ENCODE data around the gene RHOA. TPM values are rescaled to one million over a fixed set of nuclear protein-coding genes. Genes with fewer than 3 reads are reported as not detected.
"Not testable (repeated sequence)": the region's sequence is repeated elsewhere in the genome, so short reads cannot be mapped to it uniquely, and the experiment has no call there.

Gene RHOA
- total RNA-seq, 3 donors from 2014 or later, result 358 to 430 (median 419) TPM

GRCh38 chr3:49349348-49350114 is 62.2 kb downstream of the RHOA start:
- no peaks in the 10 kb centered on the region for H3K9me3 ChIP-seq
- DNase-seq, result no peak
- H3K4me1 ChIP-seq (ENCODE audit: low read depth), result no peaks in the 10 kb centered on the region
- H3K4me3 ChIP-seq, result no peak overlapping the region
- intact Hi-C loops (cut with DNase I, micrococcal nuclease), result no loop called here
- peak; percentile 31 for ATAC-seq
- no peaks in the 10 kb centered on the region for H3K36me3 ChIP-seq (ENCODE audit: low read depth)
- TF ChIP-seq CTCF (IDR thresholded peaks at IDR 0.05), result no peak

- H3K36me3 ChIP-seq (ENCODE audit: low read depth); H3K9me3 ChIP-seq; H3K4me1 ChIP-seq (ENCODE audit: low read depth); intact Hi-C loops (cut with DNase I, micrococcal nuclease); ATAC-seq; H3K4me3 ChIP-seq; DNase-seq: not testable (repeated sequence)
These were observed 63.4 kb downstream of the RHOA start for GRCh38 chr3:49348361-49348760.

GRCh38 chr3:49346797-49347251 is 65.0 kb downstream of the RHOA start:
- H3K4me3 ChIP-seq, result no peak overlapping the region
- intact Hi-C loops (cut with DNase I, micrococcal nuclease), result no loop called here
- no peaks in the 10 kb centered on the region for H3K36me3 ChIP-seq (ENCODE audit: low read depth)
- H3K4me1 ChIP-seq (ENCODE audit: low read depth), result no peaks in the 10 kb centered on the region
- peak in 1 of 3 donors; percentile 37 for DNase-seq
- no peak for TF ChIP-seq CTCF (IDR thresholded peaks at IDR 0.05)
- peak; percentile 66 for ATAC-seq
- no peaks in the 10 kb centered on the region for H3K9me3 ChIP-seq

- intact Hi-C loops (cut with DNase I, micrococcal nuclease), result no loop called here
- H3K4me1 ChIP-seq (ENCODE audit: low read depth), result peaks cover 18% of the 10 kb centered on the region
- TF ChIP-seq CTCF (IDR thresholded peaks at IDR 0.05), result no peak
- DNase-seq, result no peak
- H3K36me3 ChIP-seq (ENCODE audit: low read depth), result no peaks in the 10 kb centered on the region
- H3K9me3 ChIP-seq, result no peaks in the 10 kb centered on the region
- H3K4me3 ChIP-seq, result no peak overlapping the region
- ATAC-seq, result no peak
These were observed 68.6 kb downstream of the RHOA start for GRCh38 chr3:49343163-49343562.

GRCh38 chr3:49341996-49342395 is 69.8 kb downstream of the RHOA start:
- ATAC-seq (no peak), DNase-seq (no peak)
- Histone ChIP-seq H3K36me3 (ENCODE audit: low read depth) (no peaks in the 10 kb centered on the region), H3K4me1 (ENCODE audit: low read depth) (peaks cover 18% of the 10 kb centered on the region), H3K4me3 (no peak overlapping the region), H3K9me3 (no peaks in the 10 kb centered on the region)
- intact Hi-C loops (cut with DNase I, micrococcal nuclease), result no loop called here
- TF ChIP-seq CTCF (IDR thresholded peaks at IDR 0.05), result no peak

- peaks cover 18% of the 10 kb centered on the region for H3K4me1 ChIP-seq (ENCODE audit: low read depth)
- peak; percentile 38 for TF ChIP-seq CTCF (IDR thresholded peaks at IDR 0.05)
- H3K9me3 ChIP-seq, result no peaks in the 10 kb centered on the region
- peak; percentile 94 to 97 (median 96) for DNase-seq
- H3K36me3 ChIP-seq (ENCODE audit: low read depth), result no peaks in the 10 kb centered on the region
- ATAC-seq, result peak; percentile 97
- intact Hi-C loops (cut with DNase I, micrococcal nuclease), result no loop called here
- peak within 1 kb of the TSS; percentile 52 for H3K4me3 ChIP-seq
These were observed 71.6 kb downstream of the RHOA start, which contains the start of gene USP4 for GRCh38 chr3:49339941-49340800. Gene USP4, minus strand, starts transcription at chr3:49340053. Its CDS starts 29 bp downstream, at chr3:49340024.
